ENCODE results near the gene APMAP.

The APMAP gene

GRCh38 chr20:24939036-24939435, 53.5 kb downstream of the APMAP start:
- no peak for TF ChIP-seq ZFX (IDR thresholded peaks at IDR 0.05; ENCODE audit: borderline replicate concordance)
- TF ChIP-seq CTCF (IDR thresholded peaks at IDR 0.05) = no peak
- no peak overlapping the region for H3K27ac ChIP-seq

GRCh38 chr20:24938498-24938897, 54.1 kb downstream of the APMAP start:
- no peak for TF ChIP-seq CTCF (IDR thresholded peaks at IDR 0.05)

GRCh38 chr20:24937579-24937978, 55.0 kb downstream of the APMAP start:
- TF ChIP-seq ZFX (IDR thresholded peaks at IDR 0.05; ENCODE audit: borderline replicate concordance) (no peak), CTCF (IDR thresholded peaks at IDR 0.05) (no peak)
- no peak overlapping the region for H3K27ac ChIP-seq

More at GRCh38 chr20:24938498-24938897, 54.1 kb downstream of the APMAP start:
- H3K27ac ChIP-seq = no peak overlapping the region

GRCh38 chr20:24936526-24937407, 55.8 kb downstream of the APMAP start:
- TF ChIP-seq ZFX (IDR thresholded peaks at IDR 0.05; ENCODE audit: borderline replicate concordance) (no peak), CTCF (IDR thresholded peaks at IDR 0.05) (no peak)

GRCh38 chr20:24935766-24936525, 56.6 kb downstream of the APMAP start:
- no peak overlapping the region for H3K27ac ChIP-seq
- TF ChIP-seq ZFX (IDR thresholded peaks at IDR 0.05; ENCODE audit: borderline replicate concordance) (no peak), CTCF (IDR thresholded peaks at IDR 0.05) (no peak)

More at GRCh38 chr20:24936526-24937407, 55.8 kb downstream of the APMAP start:
- no peak overlapping the region for H3K27ac ChIP-seq

GRCh38 chr20:24935140-24935539, 57.4 kb downstream of the APMAP start:
- TF ChIP-seq CTCF (IDR thresholded peaks at IDR 0.05) (no peak), ZFX (IDR thresholded peaks at IDR 0.05; ENCODE audit: borderline replicate concordance) (no peak)

GRCh38 chr20:24934716-24935115, 57.8 kb downstream of the APMAP start:
- TF ChIP-seq ZFX (IDR thresholded peaks at IDR 0.05; ENCODE audit: borderline replicate concordance) (no peak), CTCF (IDR thresholded peaks at IDR 0.05) (no peak)
- H3K27ac ChIP-seq = no peak overlapping the region

More at GRCh38 chr20:24935140-24935539, 57.4 kb downstream of the APMAP start:
- no peak overlapping the region for H3K27ac ChIP-seq

All from 22Rv1 (cell line).